ENCODE data around the gene GPRIN3.

The GPRIN3 gene

DNA sequence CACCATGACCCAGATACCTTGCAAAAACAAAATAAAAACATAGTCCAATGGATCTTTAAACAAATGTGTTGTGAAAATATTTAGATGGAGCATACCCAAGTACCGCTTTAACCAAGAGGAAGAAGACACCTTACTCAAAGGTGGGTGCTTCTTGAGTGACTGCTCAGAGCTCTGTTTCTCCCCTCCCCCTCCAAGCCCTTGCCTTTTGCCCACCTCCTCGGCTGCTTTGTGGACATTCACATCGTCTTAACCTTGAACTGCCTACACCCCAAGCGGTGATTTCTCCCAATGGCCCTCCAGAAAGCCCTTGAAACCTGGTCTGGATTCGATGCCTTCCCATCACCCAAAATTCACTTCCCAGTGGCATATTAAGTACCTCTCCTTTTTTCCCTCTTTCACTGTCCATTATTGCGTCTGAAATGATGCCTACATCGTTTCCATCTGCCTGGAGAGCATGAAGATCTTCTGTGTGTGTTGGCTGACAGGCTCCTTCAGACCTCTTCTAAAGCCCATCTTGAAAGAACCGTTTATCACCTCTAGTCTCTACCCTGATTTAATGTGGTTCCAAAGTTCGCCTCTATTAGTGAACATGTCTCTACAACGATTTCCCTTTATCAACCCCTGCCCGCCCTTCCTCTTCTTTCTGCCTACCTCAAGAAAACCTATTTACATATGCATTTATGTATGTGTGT lies 968 bp downstream of the GPRIN3 start:
- H3K4me1 ChIP-seq = peaks cover 38 to 63% (median 58%) of the 10 kb centered on the region in 10 experiments
- H3K27ac ChIP-seq = peak overlapping the region in 9 of 11 experiments; percentile 23 to 80 (median 74); a peak in 12 of 22 replicates
- H3K36me3 ChIP-seq = no peaks in the 10 kb centered on the region
- peaks cover 0 to 23% (median 14%) of the 10 kb centered on the region in 11 experiments; a peak in 7 of 22 replicates for H3K27me3 ChIP-seq
- H3K9me3 ChIP-seq (replicated peaks in 1 of 11) = no peaks in the 10 kb centered on the region
- TF ChIP-seq Cebpa-rat (IDR thresholded peaks at IDR 0.05) = no peak
- H3K4me3 ChIP-seq = peak overlapping the region; percentile 80 to 99 (median 86)
- peak overlapping the region; percentile 79 to 98 (median 91) for H3K4me2 ChIP-seq
- no peaks in the 10 kb centered on the region for H4K20me1 ChIP-seq
- H3K9ac ChIP-seq = peak overlapping the region in 10 of 11 experiments; percentile 74 to 90 (median 82); a peak in 21 of 22 replicates

DNA sequence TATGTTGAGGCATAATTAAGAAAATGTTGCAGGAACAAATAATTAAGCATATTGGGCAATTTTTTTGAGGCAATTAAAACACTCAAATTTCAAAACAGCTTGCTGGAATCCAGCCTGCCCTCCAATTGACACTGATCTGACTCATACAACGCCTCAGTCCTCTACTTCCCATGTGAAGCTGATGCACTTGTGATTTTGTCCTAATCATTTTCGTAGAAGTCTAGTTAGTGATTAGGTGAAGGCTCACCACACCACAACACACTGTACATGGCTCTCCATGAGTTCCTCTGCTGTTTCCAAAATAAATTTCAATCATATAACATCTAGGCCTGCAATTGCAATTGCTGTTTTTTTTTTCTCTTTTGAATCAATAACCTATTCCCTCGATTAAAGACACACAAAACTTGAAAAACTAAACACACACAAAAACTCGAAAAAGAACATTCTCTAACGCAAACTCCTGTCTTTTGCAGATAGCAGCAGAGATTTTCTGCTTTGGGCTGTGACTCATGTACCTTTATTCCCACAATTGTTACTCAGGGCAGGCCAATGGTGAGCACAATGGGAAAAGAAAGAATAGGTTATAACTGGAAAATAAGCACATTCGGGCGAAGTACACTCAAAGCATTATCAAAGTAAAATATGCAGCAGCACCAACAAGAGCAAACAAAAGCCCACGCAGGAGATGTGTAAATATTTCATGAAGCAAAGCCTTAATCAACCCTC lies 1.7 kb downstream of the GPRIN3 start:
- peak overlapping the region in 9 of 11 experiments; percentile 23 to 80 (median 70); a peak in 11 of 22 replicates for H3K27ac ChIP-seq
- peak overlapping the region; percentile 79 to 98 (median 91) for H3K4me2 ChIP-seq
- no peaks in the 10 kb centered on the region for H3K36me3 ChIP-seq
- TF ChIP-seq Cebpa-rat (IDR thresholded peaks at IDR 0.05) = no peak
- no peaks in the 10 kb centered on the region for H4K20me1 ChIP-seq
- peaks cover 43 to 71% (median 65%) of the 10 kb centered on the region in 10 experiments for H3K4me1 ChIP-seq
- no peaks in the 10 kb centered on the region for H3K9me3 ChIP-seq (replicated peaks in 1 of 11)
- H3K4me3 ChIP-seq = peak overlapping the region; percentile 80 to 99 (median 86)
- peaks cover 0 to 23% (median 14%) of the 10 kb centered on the region in 11 experiments; a peak in 7 of 22 replicates for H3K27me3 ChIP-seq
- H3K9ac ChIP-seq = peak overlapping the region in 10 of 11 experiments; percentile 39 to 90 (median 82); a peak in 13 of 22 replicates

DNA sequence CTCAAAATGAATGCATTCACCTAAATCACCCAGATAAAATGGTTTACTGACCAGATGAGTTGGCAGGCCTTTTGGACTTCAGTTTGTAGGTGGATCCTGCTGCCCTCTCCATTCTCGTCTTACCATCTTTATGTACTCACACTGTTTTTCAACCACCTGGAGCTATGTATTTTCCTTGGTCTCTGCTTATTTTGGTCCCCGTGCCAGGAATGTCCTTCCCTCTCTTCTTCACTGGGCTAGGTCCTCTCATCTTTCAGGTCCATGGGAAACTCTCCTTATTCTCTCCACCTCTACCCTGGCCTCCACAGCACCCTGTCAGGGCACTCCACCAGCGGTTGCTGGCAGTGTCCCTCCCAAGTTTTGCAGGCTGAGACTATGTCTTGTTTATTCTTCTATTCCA lies 2.6 kb downstream of the GPRIN3 start:
- H3K27ac ChIP-seq = peak overlapping the region in 8 of 11 experiments; percentile 6 to 80 (median 48); a peak in 13 of 22 replicates
- H3K4me1 ChIP-seq = peaks cover 50 to 79% (median 74%) of the 10 kb centered on the region in 10 experiments
- H3K4me2 ChIP-seq = peak overlapping the region; percentile 79 to 98 (median 91)
- no peak for TF ChIP-seq Cebpa-rat (IDR thresholded peaks at IDR 0.05)
- peak overlapping the region in 5 of 10 experiments; percentile 80 to 99 (median 85); a peak in 7 of 20 replicates for H3K4me3 ChIP-seq
- H3K36me3 ChIP-seq = no peaks in the 10 kb centered on the region
- no peaks in the 10 kb centered on the region for H4K20me1 ChIP-seq
- no peaks in the 10 kb centered on the region for H3K9me3 ChIP-seq (replicated peaks in 1 of 11)
- H3K9ac ChIP-seq = peak overlapping the region in 4 of 11 experiments; percentile 23 to 86 (median 62); a peak in 3 of 22 replicates
- H3K27me3 ChIP-seq = peaks cover 0 to 23% (median 14%) of the 10 kb centered on the region in 11 experiments; a peak in 7 of 22 replicates

DNA sequence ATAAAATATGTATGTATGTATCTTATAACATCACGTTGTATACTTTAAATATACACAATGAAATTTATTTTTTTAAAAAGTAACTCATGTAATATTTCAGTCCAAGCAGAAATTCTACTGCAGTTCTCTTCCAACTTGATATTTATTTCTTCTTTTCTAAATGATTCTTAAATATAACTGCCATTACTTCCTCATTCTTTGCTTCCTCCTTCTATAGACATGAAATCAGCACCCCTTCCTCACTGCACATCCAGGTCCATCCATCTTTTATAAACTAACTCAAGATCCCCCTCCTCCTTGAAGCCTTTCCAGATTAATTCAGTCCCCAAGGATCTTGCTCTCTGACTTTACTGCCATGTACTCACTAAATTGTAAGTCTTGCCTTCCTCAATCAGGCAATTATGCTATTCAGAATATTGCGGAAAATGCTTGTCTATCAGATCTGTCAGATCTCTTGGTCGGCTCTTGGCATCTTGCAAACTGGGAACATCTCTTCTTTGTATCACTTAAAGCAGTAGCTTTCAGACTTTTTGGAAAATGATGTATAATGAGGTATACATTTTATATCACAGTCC lies 3.7 kb downstream of the GPRIN3 start:
- Histone ChIP-seq H3K9me3 (replicated peaks in 1 of 11) (no peaks in the 10 kb centered on the region), H3K27ac (peak overlapping the region in 1 of 11 experiments; percentile 20; a peak in 1 of 22 replicates), H3K4me2 (peak overlapping the region; percentile 31 to 98 (median 86); a peak in 19 of 22 replicates), H3K4me3 (no peak overlapping the region), H3K27me3 (peaks cover 0 to 23% (median 14%) of the 10 kb centered on the region in 11 experiments; a peak in 7 of 22 replicates), H3K9ac (no peak overlapping the region), H3K36me3 (no peaks in the 10 kb centered on the region), H4K20me1 (no peaks in the 10 kb centered on the region), H3K4me1 (peaks cover 60 to 91% (median 85%) of the 10 kb centered on the region in 10 experiments)
- TF ChIP-seq Cebpa-rat (IDR thresholded peaks at IDR 0.05) = no peak

DNA sequence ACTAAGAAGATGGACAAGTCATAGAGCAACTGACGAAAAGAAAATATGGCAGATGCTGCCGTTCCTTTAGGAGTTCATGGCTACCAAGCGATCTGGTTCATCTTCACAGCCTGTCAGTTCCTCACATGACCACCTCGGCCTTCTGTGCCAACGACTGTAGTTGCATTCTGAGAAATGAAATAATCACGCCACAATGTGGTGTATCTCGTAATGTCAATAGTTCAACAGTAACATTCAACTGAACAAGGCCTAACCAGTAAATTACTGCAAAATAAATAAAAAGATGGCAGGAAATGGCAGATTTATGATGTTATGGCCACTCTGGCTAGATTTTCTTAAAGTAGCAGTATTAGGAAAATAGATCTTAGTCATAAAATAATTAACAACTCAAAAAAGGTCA lies 4.4 kb downstream of the GPRIN3 start:
- Histone ChIP-seq H3K9me3 (replicated peaks in 1 of 11) (no peaks in the 10 kb centered on the region), H3K4me1 (peaks cover 67 to 94% (median 89%) of the 10 kb centered on the region in 10 experiments), H3K27me3 (peaks cover 0 to 22% (median 14%) of the 10 kb centered on the region in 11 experiments; a peak in 7 of 22 replicates), H3K36me3 (no peaks in the 10 kb centered on the region), H4K20me1 (no peaks in the 10 kb centered on the region), H3K27ac (no peak overlapping the region), H3K4me2 (peak overlapping the region; percentile 8 to 98 (median 81); a peak in 14 of 22 replicates), H3K9ac (no peak overlapping the region), H3K4me3 (no peak overlapping the region)
- no peak for TF ChIP-seq Cebpa-rat (IDR thresholded peaks at IDR 0.05)

DNA sequence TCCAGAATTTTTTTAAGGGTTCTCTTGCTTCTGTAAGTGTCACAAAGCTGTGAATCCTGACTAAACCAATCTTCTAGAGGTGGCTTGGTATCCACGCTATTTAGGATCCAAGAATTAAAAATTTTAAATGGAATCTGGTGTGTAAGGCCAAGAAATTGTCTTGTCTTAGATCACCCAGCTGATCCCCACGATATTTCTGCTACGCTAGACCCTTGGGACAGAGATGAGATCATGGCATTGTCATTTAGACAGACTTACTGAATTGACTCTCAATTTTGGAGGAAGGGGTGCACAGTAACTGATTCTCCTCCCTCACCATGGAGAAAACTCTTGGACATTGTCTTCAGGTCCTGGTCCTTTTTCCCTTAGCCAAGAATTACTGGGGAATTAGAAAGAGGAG lies 5.7 kb downstream of the GPRIN3 start:
- TF ChIP-seq Cebpa-rat (IDR thresholded peaks at IDR 0.05) = no peak
- peaks cover 0 to 10% (median 7%) of the 10 kb centered on the region in 11 experiments; a peak in 7 of 22 replicates for H3K27me3 ChIP-seq
- no peak overlapping the region for H3K4me3 ChIP-seq
- H3K27ac ChIP-seq = peak overlapping the region in 5 of 11 experiments; percentile 7 to 43 (median 27); a peak in 7 of 22 replicates
- peaks cover 80 to 100% (median 97%) of the 10 kb centered on the region in 10 experiments for H3K4me1 ChIP-seq
- peak overlapping the region in 3 of 11 experiments; percentile 1 to 9 (median 2); a peak in 2 of 22 replicates for H3K9ac ChIP-seq
- peak overlapping the region; percentile 57 to 98 (median 91) for H3K4me2 ChIP-seq
- H3K36me3 ChIP-seq = no peaks in the 10 kb centered on the region
- no peaks in the 10 kb centered on the region for H3K9me3 ChIP-seq (replicated peaks in 1 of 11)
- H4K20me1 ChIP-seq = no peaks in the 10 kb centered on the region

DNA sequence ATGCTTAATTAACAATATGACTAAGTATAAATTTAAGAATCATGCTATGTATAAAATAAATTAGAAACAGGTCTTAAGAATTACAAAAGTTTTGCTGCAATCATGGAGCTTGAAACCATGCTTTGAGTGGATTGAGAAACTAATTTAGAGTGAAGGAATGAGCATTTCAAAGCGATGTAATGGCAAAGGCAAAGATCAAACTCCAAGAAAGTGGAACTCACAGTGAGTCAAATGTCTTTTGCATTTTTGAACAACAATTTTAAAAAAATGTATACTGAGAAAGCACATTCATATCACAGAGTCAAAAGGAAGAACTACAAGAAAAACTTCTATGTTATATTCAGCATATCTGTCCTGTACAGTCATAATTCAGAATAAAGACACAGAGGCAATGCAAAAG lies 6.6 kb downstream of the GPRIN3 start:
- H3K9me3 ChIP-seq (replicated peaks in 1 of 11) = no peaks in the 10 kb centered on the region
- H3K4me2 ChIP-seq = peak overlapping the region; percentile 0 to 98 (median 91); a peak in 17 of 22 replicates
- H3K9ac ChIP-seq = no peak overlapping the region; a peak in 1 of 22 replicates
- H3K36me3 ChIP-seq = no peaks in the 10 kb centered on the region
- TF ChIP-seq Cebpa-rat (IDR thresholded peaks at IDR 0.05) = no peak
- peak overlapping the region in 2 of 11 experiments; percentile 7 to 43; a peak in 3 of 22 replicates for H3K27ac ChIP-seq
- H3K4me1 ChIP-seq = peaks cover 80 to 100% (median 98%) of the 10 kb centered on the region in 10 experiments
- H3K27me3 ChIP-seq = peaks cover 0 to 1% (median 0%) of the 10 kb centered on the region in 11 experiments; a peak in 3 of 22 replicates
- H4K20me1 ChIP-seq = no peaks in the 10 kb centered on the region
- H3K4me3 ChIP-seq = no peak overlapping the region

DNA sequence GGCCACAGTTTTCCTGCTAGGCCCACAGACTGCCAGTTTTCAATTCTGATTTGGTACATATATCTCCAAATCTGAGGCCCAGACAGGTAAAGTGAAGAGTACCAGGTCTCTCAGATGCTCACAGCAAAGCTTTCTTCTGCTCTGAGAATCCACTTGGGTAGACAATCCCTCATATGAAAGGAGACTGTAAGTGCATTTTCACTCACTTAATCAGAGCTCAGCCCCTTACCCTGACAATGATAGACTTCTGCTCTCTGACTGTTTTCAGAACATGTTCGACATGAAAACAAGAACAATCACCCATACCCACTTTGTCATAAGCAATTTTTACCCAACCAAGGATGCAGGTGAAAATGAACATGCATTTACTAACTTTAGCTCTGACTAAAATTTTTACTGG lies 7.1 kb downstream of the GPRIN3 start:
- no peaks in the 10 kb centered on the region for H4K20me1 ChIP-seq
- H3K9me3 ChIP-seq (replicated peaks in 1 of 11) = no peaks in the 10 kb centered on the region
- H3K27ac ChIP-seq = peak overlapping the region in 3 of 11 experiments; percentile 75 to 81 (median 76); a peak in 4 of 22 replicates
- peaks cover 79 to 100% (median 98%) of the 10 kb centered on the region in 10 experiments for H3K4me1 ChIP-seq
- H3K27me3 ChIP-seq = no peaks in the 10 kb centered on the region
- H3K9ac ChIP-seq = peak overlapping the region in 2 of 11 experiments; percentile 11 to 72; a peak in 2 of 22 replicates
- H3K4me2 ChIP-seq = peak overlapping the region; percentile 81 to 98 (median 91)
- no peak for TF ChIP-seq Cebpa-rat (IDR thresholded peaks at IDR 0.05)
- no peaks in the 10 kb centered on the region for H3K36me3 ChIP-seq
- H3K4me3 ChIP-seq = no peak overlapping the region

All from BLaER1 treated with 17β-estradiol and CSF1 and Interleukin-3, amounts not matched to agents 10 nM and 100 nM (cell line).